ENCODE measurements around the gene C2CD4C. TPM values are rescaled to one million over a fixed set of nuclear protein-coding genes. Genes with fewer than 3 reads are reported as not detected.
"Not testable (repeated sequence)": the region's sequence is repeated elsewhere in the genome, so short reads cannot be mapped to it uniquely, and the experiment has no call there.

The C2CD4C gene
- total and polyA plus RNA-seq, 10 donors = 0.23 to 2.1 (median 0.77) TPM; not detected in 1

DNA sequence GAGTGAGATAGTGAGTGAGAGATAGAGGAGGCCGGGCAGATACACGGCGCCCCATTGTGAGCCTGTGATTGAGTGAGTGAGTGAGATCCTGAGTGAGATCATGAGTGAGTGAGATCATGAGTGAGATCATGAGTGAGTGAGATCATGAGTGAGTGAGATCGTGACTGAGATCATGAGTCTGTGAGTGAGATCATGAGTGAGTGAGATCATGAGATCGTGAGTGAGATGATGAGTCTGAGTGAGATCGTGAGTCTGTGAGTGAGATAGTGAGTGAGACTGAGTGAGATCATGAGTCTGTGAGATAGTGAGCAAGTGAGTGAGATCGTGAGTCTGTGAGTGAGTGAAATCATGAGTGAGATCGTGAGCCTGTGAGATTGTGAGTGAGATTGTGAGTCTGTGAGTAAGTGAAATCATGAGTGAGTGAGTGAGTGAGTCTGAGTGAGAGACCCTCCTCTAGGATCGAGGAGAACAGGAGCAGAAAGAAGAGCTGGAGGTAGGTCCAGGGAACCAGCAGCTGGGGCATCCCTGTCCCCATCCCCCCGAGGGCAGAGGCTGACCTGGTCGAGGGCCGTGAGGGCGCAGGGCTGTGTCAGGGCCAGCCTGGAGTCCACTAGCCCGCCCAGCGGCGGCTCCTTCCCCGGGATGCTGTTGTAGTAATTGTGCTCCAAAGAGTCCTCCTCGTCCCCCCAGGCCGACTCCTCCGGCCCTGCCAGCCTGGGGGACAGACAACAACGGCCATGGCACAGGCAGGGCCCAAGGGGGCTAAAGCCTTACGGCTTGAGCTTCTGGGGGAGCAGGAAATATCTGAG is 25.4 kb upstream of the C2CD4C start:
- TF ChIP-seq POLR2AphosphoS5 (IDR thresholded peaks at IDR 0.05) (no peak), CTCF (IDR thresholded peaks at IDR 0.05 in 8 of 11, conservative IDR thresholded peaks at IDR 0.05 in 3 of 11) (no peak), POLR2A (IDR thresholded peaks at IDR 0.05) (no peak)
- no peak overlapping the region for H3K27ac ChIP-seq
- peaks cover 0 to 7% (median 0%) of the 10 kb centered on the region in 8 donors for H3K9me3 ChIP-seq
- H3K27me3 ChIP-seq (replicated peaks in 1 of 7) = peaks cover 0 to 46% (median 7%) of the 10 kb centered on the region in 7 donors
- no peak overlapping the region for H3K4me3 ChIP-seq
- intact Hi-C loops (cut with DNase I; ENCODE audit: low total_unique reads) = no loop called here
- WGBS, 5 donors = 84 to 91% (median 88%) methylated on average over 16 to 22 of the region's 22 CpGs
- H3K4me1 ChIP-seq = no peaks in the 10 kb centered on the region
- peaks cover 0 to 40% (median 0%) of the 10 kb centered on the region in 6 donors for H3K36me3 ChIP-seq
- no peak for DNase-seq

DNA sequence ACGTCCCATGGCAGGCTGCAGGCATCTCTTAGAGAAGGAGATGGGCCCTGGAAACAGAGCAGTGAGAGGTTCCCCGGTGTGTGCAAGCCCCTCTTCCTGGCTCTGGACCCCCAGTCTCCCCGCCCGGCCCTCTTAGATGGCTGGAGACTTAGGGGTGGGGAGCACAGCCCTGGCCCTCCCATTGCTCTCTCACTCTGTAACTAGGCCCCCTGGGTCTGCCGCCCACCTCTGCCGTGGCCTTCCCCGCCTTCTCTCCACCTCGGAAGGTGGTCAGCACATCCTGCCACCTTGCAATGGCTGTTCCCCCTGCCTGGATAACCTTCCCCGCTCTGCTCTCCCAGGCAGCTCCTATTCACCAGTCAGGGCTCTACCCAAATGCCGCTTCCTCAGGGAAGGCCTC is 21.8 kb upstream of the C2CD4C start:
- TF ChIP-seq POLR2A (IDR thresholded peaks at IDR 0.05) (no peak), CTCF (IDR thresholded peaks at IDR 0.05 in 8 of 11, conservative IDR thresholded peaks at IDR 0.05 in 3 of 11) (no peak), POLR2AphosphoS5 (IDR thresholded peaks at IDR 0.05) (no peak)
- 94 to 98% (median 97%) methylated on average over 5 to 10 of the region's 10 CpGs for WGBS, 5 donors
- no peak for DNase-seq

DNA sequence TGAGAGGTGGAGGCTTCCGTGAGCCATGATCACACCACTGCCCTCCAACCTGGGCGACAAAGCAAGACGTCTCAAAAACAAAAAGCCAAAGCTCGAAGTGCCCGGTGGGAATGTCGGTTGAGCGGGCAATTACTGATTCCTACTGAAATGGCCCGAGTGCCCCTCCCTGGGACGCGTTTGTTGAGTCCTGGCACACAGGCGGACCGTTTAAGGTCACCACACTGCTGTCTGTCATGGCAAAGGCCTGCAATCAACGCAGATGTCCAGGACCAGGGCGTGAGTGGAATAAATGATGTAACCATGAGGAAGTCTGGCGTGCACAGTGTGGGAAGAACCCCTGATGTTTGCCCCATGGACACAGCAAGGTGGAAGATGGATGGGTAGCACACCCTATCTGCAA is 19.2 kb upstream of the C2CD4C start:
- intact Hi-C loops (cut with DNase I; ENCODE audit: low total_unique reads) = no loop called here
- Histone ChIP-seq H3K27ac (no peak overlapping the region), H3K4me1 (peaks cover 0 to 4% (median 0%) of the 10 kb centered on the region in 6 donors), H3K4me3 (no peak overlapping the region), H3K27me3 (replicated peaks in 1 of 7) (peaks cover 0 to 11% (median 0%) of the 10 kb centered on the region in 7 donors), H3K36me3 (peaks cover 0 to 20% (median 0%) of the 10 kb centered on the region in 6 donors), H3K9me3 (peaks cover 0 to 7% (median 0%) of the 10 kb centered on the region in 8 donors)
- no peak for DNase-seq
- WGBS, 5 donors = 91 to 94% (median 93%) methylated on average over 15 of the region's 15 CpGs
- TF ChIP-seq POLR2AphosphoS5 (IDR thresholded peaks at IDR 0.05) (no peak), CTCF (IDR thresholded peaks at IDR 0.05 in 8 of 11, conservative IDR thresholded peaks at IDR 0.05 in 3 of 11) (no peak), POLR2A (IDR thresholded peaks at IDR 0.05) (no peak)

More for the DNA sequence above, 21.8 kb upstream of the C2CD4C start:
- H3K4me1 ChIP-seq = no peaks in the 10 kb centered on the region
- H3K27me3 ChIP-seq (replicated peaks in 1 of 7) = peaks cover 0 to 10% (median 0%) of the 10 kb centered on the region in 7 donors
- H3K27ac ChIP-seq = no peak overlapping the region
- H3K9me3 ChIP-seq = peaks cover 0 to 7% (median 0%) of the 10 kb centered on the region in 8 donors
- intact Hi-C loops (cut with DNase I; ENCODE audit: low total_unique reads) = no loop called here
- H3K4me3 ChIP-seq = no peak overlapping the region
- peaks cover 0 to 29% (median 0%) of the 10 kb centered on the region in 6 donors for H3K36me3 ChIP-seq

- peak overlapping the region in 1 of 8 donors; percentile 25 for H3K4me3 ChIP-seq
- H3K36me3 ChIP-seq = peaks cover 0 to 20% (median 0%) of the 10 kb centered on the region in 6 donors
- 7 to 51% (median 42%) methylated on average over 7 to 19 of the region's 19 CpGs for WGBS, 5 donors
- H3K4me1 ChIP-seq; H3K9me3 ChIP-seq; DNase-seq; H3K27ac ChIP-seq; intact Hi-C loops (cut with DNase I; ENCODE audit: low total_unique reads): not testable (repeated sequence)
- H3K27me3 ChIP-seq (replicated peaks in 1 of 7) = peaks cover 0 to 11% (median 0%) of the 10 kb centered on the region in 7 donors
Measured at GRCh38 chr19:427675-428074, 18.7 kb upstream of the C2CD4C start.
